Fibroblast of pulmonary artery (primary cell): ENCODE results near the gene FAH.

Source experiments
- DNase-seq: peaks from one replicate; pipeline ENCODE4 v3.0.0-alpha.2; 2010; ENCODE audit warnings: low read depth
- H3K4me3 ChIP-seq: replicated peaks from 2 replicates; pipeline ENCODE4 v1.5.1; 2011; ENCODE audit warnings: low read depth, mild to moderate bottlenecking, control low read depth, low read length, moderate library complexity
- CTCF ChIP-seq: IDR thresholded peaks from 2 replicates; pipeline ENCODE4 v1.5.1; 2011; ENCODE audit warnings: mild to moderate bottlenecking, control low read depth, low read length, inconsistent platforms; ENCODE audit errors: missing control alignments

Gene FAH

DNA sequence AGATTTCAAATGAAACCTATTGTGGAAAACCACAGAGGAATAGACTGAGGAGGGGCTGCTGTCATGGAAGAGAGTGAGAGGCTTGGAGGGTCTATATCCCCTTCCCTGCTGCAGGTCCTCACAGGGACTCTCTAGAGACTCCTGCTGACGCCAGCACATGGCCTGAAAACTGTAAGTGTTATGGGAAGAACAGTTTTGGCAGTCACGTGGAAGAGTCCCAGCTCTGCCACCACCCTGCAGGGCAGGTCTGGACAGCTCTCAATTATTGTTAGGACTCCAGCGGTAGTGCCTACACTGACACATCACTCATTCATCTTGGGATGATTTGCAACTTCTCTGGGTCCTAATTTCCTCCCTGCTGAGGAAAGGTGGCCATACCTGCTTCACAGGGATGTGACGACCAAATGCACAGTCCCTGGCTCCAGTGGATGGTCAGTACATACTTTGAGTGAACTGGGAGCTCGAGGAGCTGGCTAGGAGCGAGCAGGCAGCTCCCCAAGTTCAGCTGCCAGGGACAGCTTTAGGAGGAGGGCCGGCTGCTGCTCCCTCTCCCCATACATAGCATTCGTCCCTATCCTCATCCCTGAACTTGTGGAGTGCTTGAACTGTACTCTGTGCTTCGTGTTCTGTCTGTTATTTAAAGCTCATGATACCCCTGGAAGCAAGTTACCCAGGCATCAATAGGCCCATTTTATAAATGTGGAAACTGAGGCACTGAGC lies 50.0 kb downstream of the FAH start:
- H3K4me3 ChIP-seq, result no peak overlapping the region
- no peak for DNase-seq
- TF ChIP-seq CTCF, result no peak

DNA sequence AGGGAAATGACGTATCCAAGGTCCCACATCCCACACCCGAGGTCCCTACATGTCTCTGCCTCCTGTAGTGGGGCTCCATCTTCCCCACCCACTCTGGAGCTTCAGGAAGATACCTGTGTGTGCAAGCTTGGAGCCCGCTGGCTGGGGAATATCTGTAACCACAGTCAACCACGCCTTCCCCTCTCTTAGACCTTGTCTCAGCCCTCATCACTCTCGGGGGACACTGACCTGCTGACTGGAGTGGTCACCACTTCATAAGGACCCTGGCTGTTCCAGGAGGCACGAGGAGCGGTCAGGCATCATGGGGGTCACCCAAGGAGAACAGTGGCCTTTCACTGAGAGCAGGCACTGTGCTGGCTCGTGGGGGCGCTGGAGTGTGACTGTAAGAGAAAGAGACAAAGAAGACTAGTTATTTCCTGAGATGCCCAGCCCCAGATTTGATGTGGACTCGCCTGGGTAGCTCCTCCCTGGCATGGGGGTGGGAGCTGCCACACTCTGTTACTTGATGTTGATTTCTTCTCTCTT lies 50.6 kb downstream of the FAH start:
- no peak for DNase-seq
- TF ChIP-seq CTCF, result no peak
- no peak overlapping the region for H3K4me3 ChIP-seq

- no peak for TF ChIP-seq CTCF
- H3K4me3 ChIP-seq, result no peak overlapping the region
- DNase-seq, result no peak
Measured at GRCh38 chr15:80204231-80204630, 51.4 kb downstream of the FAH start.

DNA sequence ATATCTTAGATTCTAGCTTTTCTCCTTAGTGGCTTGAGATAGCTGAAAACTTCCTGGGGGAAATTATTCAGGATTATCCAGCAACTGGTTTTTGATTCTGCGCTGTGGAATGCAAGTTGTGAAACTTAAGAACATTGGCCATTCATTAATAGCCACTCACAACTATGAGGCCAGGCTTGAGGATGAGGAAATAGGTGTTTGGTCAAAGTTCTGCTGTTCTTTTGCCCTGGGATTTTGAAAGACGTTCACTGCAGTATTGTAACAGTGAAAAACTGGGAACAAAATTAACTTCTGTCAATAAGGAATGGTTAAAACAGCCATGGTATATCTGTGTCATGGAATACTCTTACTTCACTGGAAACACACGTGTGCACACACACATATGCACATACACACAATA lies 55.1 kb downstream of the FAH start:
- no peak overlapping the region for H3K4me3 ChIP-seq
- no peak for DNase-seq
- no peak for TF ChIP-seq CTCF

- no peak overlapping the region for H3K4me3 ChIP-seq
- DNase-seq, result no peak
- TF ChIP-seq CTCF, result no peak
Measured at GRCh38 chr15:80208758-80209734, 56.2 kb downstream of the FAH start.

DNA sequence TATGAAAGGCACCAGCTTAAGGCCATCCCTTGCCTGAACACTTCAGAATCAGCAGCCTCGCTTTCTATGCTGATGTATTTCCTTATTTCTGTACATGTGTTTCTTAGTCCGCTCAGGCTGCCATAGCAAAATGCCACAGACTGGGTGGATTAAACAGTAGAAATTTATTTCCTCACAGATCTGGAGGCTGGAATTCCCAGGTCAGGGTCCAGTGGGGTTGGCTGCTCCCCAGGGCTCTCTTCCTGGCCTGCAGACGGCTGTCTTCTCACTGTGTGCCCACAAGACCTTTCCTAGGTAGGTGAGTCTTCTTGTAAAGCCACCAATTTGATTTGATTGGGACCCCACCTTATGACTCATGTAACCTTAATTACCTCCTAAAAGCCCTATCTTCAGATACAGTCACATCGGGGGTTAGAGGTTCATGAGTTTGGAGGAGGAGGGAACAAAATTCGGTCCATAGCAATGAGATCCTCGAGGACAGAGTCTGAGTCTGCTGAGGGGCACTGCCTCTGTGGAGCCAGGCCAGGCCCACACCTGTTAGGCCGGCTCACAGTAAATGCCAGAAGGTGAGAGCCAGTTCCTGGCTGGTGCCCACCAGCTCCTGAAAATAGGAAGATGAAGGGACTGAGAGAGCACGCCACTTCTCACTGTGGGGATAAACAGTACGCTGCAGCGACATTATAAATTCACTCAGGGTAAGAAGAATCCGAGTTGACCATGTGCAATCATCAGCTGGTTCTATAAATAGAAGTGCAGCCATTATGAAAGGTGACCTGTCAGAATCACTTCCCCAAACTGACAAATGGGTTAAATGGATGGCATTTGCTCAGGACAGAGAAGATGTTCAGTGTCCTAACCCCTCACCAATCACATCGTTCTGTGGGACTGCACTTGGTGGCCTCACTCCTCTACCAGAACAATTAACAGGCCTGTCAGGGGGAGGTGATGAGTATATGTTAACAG lies 58.1 kb downstream of the FAH start:
- no peak for DNase-seq
- no peak overlapping the region for H3K4me3 ChIP-seq
- TF ChIP-seq CTCF, result no peak
